Activated T-helper 1 cell treated with anti-CD3 and anti-CD28 coated beads, Interleukin-2, amount 50 U/mL, for 16 hours (primary cell): Measurements from ENCODE around the gene SLC26A11.
A peak's percentile ranks its signal among the peaks of the same experiment; 100 is the strongest.
"Not testable (repeated sequence)": the region's sequence is repeated elsewhere in the genome, so short reads cannot be mapped to it uniquely, and the experiment has no call there.

Experiments used
- DNase-seq, 2 donors: peaks; one replicate each; pipeline ENCODE4 v3.0.0-alpha.2; 2020; ENCODE audit warnings: low read depth in 1 of 2, low spot score in 1 of 2

SLC26A11 gene

DNA sequence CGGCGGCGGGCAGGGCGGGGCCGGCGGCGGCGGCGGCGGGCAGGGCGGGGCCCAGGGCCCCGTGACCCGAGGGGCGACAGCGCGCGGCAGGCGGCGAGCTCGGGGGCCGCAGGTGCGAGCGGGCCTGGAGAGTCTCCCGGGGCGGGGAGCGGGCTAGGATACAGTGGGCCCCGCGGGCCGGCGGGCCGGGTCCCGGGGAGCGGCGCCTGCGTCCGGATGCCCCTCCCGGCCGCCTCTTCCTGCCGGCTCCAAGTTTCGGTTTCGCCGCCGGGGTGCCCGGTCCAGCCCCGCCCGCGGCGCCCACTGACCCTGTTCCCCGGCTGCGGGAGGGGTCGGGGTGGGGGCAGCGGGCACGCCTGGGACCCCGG is 40.5 kb downstream of the SLC26A11 start, which contains the start of gene RNF213:
RNF213 (plus strand) TSS at position 62 of the 368 bp plus-strand sequence. CDS start 2,830 bp downstream, outside the sequence.
- DNase-seq, result peak in 1 of 2 donors; percentile 48

DNA sequence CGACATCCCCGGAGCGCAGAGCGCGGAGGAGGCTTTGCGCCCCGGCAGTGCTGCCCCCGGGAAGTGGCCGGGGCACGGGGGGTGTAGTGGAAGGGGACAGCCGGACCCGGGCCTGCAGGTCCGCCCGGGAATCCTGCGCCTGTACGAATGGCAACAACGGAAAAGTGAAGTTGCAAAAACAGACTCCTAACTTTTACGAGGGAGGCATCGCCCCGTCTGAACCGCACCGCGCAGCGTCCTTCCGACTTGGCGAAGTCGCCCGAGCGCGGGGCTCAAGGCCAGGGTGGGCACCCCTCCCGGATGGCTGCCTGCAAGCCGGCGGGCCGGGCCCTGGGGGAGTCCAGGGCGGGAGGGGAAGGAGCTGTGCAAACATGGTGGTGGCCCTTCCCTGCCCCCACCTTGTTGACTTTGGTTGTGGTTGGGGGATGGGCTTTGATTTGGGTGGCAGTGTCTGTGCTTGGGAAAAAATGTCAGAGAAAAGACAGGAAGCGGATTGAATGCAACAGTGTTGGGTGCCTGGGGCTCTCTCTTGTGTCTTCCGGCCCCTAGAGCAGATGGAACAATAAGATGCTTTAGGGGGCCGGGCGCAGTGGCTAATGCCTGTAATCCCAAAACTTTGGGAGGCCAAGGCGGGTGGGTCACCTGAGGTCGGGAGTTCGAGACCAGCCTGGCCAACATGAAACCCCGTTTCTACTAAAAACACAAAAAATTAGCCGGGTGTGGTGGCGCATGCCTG is 41.1 kb downstream of the SLC26A11 start:
- DNase-seq, result peak; percentile 44

DNA sequence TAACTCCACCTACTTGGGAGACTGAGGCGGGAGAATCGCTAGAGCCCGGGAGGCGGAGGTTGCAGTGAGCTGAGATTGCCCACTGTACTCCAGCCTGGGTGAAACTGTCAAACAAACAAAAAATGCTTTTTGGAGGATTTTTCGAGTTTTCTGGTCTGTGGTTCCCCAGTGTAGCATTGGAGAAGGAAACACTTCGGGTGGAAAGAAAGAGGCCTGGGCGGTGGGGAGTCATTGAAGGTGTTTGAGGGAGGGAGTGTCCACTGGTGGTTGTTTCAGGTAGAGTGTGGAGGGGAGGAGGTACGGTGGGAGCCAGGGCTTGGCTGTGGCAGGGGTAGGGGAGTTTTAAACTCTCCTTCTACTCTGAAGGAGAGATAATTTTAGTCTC is 41.7 kb downstream of the SLC26A11 start:
- no peak for DNase-seq

DNA sequence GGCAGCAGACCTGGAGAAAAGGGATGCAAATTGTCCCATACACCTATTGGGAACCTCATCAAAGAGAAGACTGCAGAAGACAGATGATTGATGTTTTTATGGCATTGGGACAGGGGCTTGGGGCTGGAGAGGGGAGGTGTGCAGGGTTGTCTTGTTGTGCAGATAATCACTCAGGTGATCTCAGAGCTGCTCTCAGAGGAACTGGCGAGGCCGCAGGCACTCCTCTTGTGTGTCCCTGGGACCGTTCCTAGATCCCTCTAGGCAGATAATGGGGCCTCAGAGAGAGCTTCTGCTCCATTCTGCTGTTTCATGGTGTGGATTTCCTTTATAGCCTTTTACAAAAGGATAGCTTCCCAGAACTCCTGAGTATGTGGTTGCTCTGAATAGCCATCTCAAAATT is 42.1 kb downstream of the SLC26A11 start:
- DNase-seq, result no peak

DNA sequence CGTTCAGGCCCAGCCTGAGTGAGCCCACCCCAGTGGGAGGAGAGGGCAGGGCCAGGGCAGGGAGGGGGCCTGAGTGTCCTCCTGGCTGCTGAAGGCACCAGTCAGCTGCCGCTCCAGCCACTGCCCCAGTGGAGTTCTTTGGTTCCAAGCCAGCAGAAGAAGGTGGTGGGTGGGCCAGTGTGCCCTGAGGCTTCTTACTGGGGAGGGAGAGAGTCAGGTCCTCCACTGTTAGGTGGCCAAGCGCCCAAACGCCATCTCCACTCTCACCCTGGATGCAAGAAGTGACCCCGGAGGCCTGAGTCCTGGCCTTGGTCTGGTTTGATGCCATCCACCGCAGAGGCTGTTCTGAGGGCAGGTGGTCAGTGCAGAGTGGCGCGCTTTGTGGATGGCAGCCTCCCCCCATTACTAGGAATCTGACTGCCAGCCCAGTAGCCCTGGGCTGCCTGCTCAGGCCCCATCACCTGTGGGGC is 42.6 kb downstream of the SLC26A11 start:
- DNase-seq, result no peak

DNA sequence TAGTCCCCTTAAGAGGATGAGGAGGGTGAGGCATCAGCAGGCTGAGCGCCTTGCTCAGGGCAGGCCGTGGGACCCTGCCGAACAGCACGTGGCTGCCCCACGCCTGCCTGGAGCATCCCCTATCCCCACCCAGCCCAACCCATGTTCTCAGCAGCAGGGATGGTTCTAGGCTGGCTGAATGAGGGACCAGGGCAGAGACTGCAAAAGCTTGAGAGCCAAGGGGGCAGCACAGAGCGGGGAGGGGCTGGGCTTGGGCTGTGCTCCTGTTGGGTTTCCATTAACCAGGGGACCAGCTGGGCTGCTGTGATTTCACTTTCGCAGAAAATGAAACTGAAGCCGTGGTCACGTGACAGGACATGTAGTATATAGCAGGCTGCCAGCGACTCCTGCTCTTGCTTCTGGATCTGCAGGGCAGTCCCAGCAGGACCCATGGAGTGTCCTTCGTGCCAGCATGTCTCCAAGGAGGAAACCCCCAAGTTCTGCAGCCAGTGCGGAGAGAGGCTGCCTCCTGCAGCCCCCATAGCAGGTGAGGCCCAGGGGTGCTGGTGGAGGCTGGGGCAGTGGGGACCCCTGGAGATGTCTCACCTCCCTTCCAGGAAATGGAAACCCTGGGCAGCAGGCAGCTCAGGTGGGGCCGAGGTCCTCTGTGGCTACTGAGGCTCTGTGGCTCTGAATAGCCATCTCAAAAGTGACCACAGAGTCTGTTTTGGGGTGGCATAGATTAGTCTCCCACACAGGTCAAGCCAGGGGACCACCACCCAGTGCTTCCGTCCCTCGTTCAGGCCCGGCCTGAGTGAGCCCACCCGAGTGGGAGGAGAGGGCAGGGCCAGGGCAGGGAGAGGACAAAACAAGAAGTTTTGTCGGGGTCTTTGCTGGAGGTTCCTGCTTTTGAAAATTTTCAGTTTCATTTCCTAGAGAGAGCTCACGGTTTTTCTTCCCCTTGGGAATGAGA is 43.3 kb downstream of the SLC26A11 start:
- peak; percentile 56 to 77 for DNase-seq

DNA sequence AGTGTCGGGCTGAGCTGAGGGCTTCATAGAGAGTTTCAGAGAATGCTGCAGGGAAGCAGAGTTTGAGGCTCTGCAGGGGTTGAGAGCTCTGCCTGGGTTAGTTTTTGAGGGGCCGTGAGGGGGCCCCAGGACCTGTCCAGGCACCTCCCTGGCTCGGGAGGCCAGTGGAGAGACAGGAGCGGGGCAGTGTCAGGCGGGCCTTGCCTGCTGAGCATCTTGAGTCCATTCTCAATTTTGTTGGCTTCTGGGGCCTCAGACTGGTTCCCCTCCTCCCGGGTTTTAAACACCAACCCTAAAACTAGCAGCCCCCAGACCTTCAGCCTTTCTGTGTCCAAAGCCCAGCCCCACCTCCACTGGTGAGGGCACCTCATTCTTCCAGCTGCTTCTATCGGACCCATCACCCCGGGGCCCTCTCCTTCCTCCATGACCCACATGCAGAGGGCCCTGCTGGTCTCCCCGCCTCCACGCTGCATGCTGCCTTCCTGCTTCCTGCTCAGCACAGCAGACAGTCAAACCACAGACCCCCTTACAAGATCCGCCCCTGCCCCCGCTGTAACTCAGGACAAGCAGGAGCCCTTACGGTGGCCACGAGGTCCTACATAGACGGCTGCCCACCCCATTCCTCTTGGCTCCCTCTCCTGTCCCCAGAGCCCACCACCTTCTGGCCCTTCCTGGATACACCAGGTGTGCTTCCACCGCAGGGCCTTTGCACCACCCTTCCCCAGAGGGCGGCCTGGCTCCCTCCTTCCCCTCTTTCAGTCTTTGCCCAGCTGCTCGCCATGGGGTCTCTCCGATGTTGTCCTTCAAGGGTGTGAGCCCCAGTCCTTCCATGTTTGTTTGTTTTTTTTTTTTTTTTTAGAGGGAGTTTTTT is 44.2 kb downstream of the SLC26A11 start:
- peak in 1 of 2 donors; percentile 39 for DNase-seq

DNA sequence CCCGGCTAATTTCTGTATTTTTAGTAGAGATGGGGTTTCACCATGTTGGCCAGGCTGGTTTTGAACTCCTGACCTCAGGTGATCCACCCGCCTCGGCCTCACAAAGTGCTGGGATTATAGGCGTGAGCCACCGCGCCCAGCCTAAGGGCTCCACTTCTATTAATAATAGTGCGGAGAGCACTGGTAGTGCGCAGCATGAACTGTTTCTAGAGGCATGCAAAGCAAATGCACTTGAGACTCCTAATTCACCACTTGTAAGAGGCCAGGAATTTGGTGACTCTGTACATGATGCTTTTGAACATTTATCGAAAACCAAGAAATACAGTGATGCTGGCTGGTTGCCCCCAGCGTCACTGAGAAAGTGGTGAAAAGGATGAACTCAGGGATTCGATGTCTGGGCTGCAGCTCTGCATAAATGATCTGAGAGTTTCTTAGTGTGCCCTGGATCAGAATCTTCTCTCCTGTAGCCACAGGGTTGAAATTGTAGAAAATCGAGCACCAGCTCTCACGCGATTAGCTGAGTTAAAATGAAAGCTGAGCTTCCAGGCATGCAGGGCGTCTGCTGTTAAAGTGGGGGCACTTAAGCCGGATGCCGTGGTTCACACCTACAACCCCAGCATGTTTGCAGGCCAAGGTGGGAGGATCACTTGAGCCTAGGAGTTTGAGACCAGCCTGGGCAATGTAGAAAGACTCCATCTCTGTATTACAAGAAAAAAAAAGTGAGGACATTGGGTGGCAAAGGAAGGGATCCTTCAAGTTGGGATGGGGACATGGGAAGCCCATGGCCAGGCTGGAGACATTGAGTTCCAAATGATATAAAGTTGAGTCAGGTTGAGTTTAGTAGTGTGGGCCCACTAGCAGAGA is 45.2 kb downstream of the SLC26A11 start:
- DNase-seq, result peak; percentile 46 to 62

DNA sequence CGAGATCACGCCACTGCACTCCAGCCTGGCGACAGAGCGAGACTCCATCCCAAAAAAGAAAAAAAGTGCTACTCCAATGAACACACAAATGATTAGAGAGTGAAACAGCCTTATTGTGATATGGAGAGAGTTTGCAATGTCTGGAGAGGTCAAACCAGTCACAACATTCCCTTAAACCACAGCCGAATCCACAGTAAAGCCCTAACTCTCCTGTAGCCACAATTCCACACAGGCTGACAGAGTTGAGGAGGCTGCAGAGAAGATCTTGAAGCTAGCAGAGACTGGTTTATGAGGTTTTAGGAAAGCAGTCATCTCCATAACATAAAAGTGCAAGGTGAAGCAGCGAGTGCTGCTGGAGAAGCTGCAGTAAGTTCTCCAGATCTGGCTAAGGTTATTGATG is 47.2 kb downstream of the SLC26A11 start:
- DNase-seq, result no peak

DNA sequence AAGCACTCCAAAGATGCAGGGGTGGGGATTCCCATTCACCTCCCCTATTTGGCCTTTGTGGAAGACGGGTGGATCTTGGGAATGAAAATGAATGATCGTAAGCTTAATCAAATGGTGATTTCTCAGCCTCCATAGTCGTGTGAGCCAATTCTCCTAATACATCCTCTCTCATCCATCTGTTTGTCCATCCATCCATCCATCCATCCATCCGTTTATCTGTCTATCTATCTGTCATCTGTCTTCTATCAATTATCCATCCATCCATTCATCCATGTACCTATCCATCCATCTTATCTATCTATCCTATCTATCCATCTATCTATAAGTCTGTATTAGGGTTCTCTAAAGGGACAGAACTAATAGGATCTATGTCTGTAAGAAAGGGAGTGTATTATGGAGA is 48.2 kb downstream of the SLC26A11 start:
- no peak for DNase-seq

DNA sequence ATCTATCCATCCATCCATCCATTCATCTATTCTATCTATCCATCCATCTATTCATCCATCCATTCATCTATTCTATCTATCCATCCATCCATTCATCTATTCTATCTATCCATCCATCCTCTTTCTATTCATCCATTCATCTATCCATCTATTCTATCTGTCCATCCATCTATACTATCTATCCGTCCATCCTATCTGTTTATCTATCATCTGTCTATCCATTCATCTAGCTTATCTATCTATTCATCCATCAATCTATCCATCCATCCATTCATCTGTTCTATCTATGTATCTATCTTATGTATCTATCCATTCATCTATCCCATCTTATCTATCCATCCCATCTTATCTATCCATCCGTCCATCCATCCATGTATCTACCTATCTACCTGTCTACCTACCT is 49.2 kb downstream of the SLC26A11 start:
- DNase-seq, result no peak

DNA sequence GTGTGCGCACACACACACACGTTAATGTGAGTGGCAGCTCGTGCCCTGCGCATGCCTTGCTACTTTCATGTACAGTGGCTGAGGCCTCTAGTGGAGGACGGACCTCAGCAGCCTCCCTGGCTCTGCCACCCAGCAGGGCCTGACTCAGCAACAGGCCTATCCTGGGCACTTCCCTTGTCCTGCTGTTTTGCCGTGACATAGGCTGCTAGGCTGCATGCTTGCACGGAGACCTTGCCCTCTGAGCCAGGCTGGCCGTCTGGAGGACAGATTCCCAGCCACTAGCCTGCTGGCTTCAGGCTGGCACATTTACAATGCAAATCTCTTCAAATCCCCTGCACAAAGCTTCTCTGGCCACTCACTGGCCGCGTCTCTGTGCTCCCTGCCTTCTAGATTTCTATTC is 49.9 kb downstream of the SLC26A11 start:
- DNase-seq, result no peak

DNA sequence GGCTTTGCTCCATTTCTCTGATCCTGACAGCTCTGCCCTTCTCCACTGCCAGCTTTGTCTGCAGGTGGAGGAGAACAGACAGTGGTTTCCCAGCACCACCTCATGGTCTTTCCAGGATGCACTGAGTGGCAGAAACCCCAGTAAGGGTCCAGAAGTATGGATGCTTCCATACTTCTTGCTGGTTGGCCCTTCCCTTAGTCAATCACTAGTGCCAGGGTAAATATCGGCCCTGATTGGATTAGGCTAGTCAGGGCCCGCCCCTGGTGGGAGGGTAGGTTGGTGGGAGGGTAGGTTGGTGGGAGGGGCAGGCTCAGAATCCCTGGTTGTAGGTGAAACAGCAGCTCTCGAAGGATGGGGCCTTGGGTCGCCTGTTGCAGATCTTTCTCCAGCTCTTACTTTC is 50.6 kb downstream of the SLC26A11 start:
- no peak for DNase-seq

DNA sequence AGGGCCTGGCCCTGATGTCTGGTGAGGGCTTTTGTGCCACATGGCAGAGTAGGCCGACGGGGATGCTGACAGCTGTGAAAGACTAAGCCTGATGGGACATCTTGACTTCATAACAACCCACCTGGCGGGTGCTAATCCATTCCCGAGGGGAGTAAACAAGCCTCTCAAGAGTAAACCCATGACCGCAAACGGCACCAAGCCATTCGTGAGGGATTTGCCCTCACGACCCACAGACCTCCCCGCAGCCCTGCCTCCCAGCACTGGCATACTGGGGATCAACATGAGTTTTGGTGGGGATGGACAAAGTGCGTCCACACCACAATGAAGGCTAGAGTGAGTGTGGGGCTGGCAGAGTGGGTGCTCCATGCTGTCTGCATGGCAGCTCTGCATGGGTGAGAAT is 52.1 kb downstream of the SLC26A11 start:
- no peak for DNase-seq

DNA sequence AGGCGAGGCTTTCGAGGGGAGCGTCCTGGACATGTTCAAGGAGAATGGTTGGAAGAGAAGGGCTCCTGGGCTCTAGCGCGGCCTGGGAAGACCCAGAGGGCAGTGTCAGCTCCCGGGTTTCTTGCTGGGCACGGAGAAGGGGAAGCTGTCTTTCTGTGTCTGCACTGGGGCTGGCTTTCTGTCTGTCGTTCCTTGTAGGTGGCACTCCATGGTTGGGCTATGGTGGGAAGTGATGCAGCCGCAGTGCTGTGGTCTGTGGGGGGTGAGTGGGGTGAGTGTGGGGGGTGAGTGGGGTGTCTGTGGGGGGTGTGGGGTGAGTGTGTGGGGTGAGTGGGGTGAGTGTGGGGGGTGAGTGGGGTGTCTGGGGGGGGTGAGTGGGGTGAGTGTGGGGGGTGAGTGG is 54.1 kb downstream of the SLC26A11 start:
- DNase-seq, result no peak

DNA sequence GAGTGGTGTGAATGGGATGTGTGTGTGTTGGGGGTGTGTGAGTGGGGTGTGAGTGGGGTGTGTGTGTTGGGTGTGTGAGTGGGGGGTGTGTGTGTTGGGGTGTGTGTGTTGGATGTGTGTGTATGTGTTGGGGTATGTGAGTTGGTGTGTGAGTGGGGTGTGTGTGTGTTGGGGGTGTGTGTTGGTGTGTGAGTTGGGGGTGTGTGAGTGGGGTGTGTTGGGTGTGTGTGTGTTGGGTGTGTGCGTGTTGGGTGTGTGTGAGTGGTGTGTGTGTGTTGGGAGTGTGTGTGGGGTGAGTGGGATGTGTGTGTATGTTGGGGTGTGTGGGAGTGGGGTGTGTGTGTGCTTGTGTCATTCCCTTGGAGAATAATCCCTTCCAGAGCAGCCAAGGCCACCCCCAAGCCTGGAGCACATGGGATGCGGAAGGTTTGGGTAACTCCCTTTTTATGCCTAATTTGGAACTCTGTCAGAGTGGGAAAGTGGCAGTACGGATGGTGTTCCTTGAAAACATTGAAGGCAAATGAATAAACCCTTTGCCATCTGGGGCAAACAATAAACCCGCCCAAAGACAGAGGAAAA is 54.7 kb downstream of the SLC26A11 start:
- DNase-seq, result no peak

DNA sequence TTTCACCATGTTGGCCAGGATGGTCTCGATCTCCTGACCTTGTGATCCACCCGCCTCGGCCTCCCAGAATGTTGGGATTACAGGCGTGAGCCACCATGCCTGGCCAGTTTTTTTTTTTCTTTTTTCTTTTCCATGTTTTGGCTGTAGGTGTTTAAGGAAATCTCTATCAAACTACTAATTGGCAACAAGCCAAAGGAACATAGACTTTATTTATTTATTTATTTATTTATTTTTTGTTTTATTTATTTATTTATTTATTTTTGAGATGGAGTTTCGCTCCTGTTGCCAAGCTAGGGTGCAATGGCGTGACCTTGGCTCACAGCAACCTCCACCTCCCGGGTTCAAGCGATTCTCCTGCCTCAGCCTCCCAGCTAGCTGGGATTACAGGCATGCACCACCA is 55.6 kb downstream of the SLC26A11 start:
- DNase-seq, result not testable (repeated sequence)

DNA sequence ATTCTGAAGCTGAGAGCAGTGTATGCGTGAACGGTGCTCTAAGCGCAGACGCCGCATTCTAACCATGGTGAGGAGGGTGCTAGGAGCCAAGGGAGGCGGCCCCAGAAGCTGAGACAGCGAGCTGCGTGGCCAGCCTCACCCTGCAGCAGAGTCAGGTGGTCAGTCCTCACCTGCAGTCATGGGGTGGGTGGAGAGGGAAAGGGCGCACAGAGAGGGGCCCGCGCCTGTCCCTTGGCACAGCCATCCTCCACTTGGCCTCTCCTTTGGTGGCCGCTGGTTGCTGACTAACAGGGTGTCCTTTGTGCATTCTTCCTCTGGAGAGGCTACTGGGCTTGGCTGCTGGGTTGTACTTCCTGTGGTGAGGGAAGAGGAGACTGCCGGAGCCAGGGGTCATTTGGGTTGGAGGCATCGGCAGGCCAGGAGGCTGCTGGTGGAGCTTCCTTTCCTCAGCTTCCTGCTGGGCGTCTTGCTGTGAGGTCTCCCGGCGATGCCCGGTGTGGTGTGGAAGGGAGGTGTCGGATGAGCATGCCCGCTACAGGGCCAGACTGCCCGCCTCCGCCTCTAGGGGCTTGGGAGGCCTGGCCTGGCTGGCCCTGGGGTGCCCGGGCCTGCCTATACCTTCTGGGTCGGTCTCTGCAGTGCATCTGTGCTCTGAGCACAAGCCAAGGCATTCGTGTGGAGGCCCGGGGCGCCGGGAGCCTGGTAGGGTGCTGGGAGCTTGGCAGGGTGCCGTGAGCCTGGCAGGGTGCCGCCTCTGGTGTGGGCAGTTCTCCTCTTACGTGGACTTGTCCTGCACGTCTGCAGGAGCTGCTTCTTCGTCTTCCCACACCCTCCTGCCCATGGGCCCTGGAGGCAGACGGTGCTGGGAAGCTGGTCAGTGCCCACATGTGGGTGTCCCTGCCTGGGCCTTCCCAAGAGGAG is 57.8 kb downstream of the SLC26A11 start:
- no peak for DNase-seq

DNA sequence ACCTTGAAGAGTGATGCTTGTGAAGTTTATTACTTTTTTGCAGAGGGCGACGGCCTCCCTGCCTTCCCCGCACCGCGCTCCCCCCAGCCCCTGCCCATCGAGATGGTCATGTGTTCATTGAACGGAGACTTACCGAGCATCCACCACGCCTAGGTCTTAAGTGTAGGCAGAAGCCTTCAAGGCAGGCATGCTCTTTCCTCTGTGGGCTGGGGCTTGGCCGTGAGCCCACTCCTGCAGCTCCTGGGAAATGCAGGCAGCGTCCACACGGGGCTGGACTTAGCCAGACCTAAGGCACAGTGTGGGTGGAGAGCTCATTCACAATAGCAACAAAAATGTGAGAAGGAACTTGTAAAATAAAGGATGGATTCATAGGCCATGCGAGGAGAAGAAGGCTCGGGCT is 59.7 kb downstream of the SLC26A11 start:
- no peak for DNase-seq
